Activated CD8-positive, alpha-beta T cell treated with anti-CD3 and anti-CD28 coated beads for 36 hours (primary cell): ENCODE measurements around the gene RNF223. TPM values are rescaled to one million over a fixed set of nuclear protein-coding genes. Genes with fewer than 3 reads are reported as not detected.
A peak's percentile ranks its signal among the peaks of the same experiment; 100 is the strongest.

Experiments used
- ATAC-seq: fragments of 200-7000 bp; cut with Tn5 transposase; one replicate; pipeline ENCODE4 v1.10.0; 2021; ENCODE audit warnings: mild to moderate bottlenecking, moderate library complexity
- CTCF ChIA-PET: fragments of 350-600 bp; sonication (Branson Sonifier 250); formaldehyde crosslinking; loops from one replicate; lab custom pipeline; 2021; ENCODE audit warnings: antibody characterized with exemption; lab: Charles Lee
- POLR2A ChIA-PET: fragments of 350-600 bp; sonication (Branson Sonifier 250); formaldehyde crosslinking; loops from one replicate; lab custom pipeline; 2021; ENCODE audit warnings: antibody characterized with exemption; lab: Charles Lee
- DNase-seq: peaks from one replicate; pipeline ENCODE4 v3.0.0-alpha.2; 2020
- H3K27ac Mint-ChIP-seq: one replicate; pipeline ENCODE4 v1.8.0; 2021; ENCODE audit warnings: mild to moderate bottlenecking, mixed read lengths
- H3K27me3 Mint-ChIP-seq: one replicate; pipeline ENCODE4 v1.8.0; 2021; ENCODE audit warnings: mixed read lengths
- H3K36me3 Mint-ChIP-seq: one replicate; pipeline ENCODE4 v1.8.0; 2021; ENCODE audit warnings: low read depth, mixed read lengths
- H3K4me1 Mint-ChIP-seq: one replicate; pipeline ENCODE4 v1.8.0; 2021; ENCODE audit warnings: low read depth, mixed read lengths
- H3K4me3 Mint-ChIP-seq: one replicate; pipeline ENCODE4 v1.8.0; 2021; ENCODE audit warnings: mild to moderate bottlenecking, moderate library complexity, mixed read lengths
- H3K9me3 Mint-ChIP-seq: one replicate; pipeline ENCODE4 v1.8.0; 2021; ENCODE audit warnings: mixed read lengths
- intact Hi-C: fragments of 100-400 bp; cut with micrococcal nuclease; formaldehyde crosslinking; loops from one replicate; pipeline ENCODE4 v1.10.0; 2022
- total RNA-seq, 2 experiments: library from RNA; stranded (reverse); gene quantifications; one replicate each; pipeline ENCODE4 v1.2.3, GENCODE V29; 2021
- TF ChIP-seq, protein P1 (sequence below): fragments of 200-600 bp; IDR thresholded peaks from one replicate; pipeline ENCODE4 v1.8.0; 2022; ENCODE audit warnings: antibody characterized with exemption, mild to moderate bottlenecking

RNF223 gene
- total RNA-seq, 2 experiments from 2014 or later: not detected

DNA sequence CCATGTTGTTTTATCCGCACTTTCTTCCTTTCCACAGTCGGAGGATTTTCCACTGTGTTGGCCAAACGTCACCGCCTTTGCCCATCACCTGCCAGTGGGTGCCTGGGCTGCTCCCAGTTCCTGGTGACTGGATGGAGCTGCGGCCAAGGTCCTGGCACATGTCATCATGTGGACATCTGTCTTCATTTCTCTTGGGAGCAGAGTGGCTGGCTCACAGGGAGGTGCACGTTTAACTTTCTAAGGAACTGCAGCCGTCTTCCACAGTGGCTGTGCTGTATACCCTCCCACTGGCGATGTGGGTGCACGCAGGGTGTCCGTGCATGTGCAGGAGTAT lies 19.5 kb upstream of the RNF223 start:
- H3K27ac Mint-ChIP-seq: no peak overlapping the region
- H3K27me3 Mint-ChIP-seq: no peaks in the 10 kb centered on the region
- H3K36me3 Mint-ChIP-seq: peaks cover 12% of the 10 kb centered on the region
- intact Hi-C loops: no loop called here
- H3K4me3 Mint-ChIP-seq: no peak overlapping the region
- H3K4me1 Mint-ChIP-seq: peaks cover 16% of the 10 kb centered on the region
- ATAC-seq (no peak), DNase-seq (no peak)
- ChIA-PET CTCF (interaction anchor here (1.6 kb wide), 1 partner anchor 109 kb away, joined by 4 read pairs; no protein-coding TSS in a partner anchor), POLR2A (no interaction called here)
- peaks cover 2% of the 10 kb centered on the region for H3K9me3 Mint-ChIP-seq
- TF ChIP-seq, protein P1, sequence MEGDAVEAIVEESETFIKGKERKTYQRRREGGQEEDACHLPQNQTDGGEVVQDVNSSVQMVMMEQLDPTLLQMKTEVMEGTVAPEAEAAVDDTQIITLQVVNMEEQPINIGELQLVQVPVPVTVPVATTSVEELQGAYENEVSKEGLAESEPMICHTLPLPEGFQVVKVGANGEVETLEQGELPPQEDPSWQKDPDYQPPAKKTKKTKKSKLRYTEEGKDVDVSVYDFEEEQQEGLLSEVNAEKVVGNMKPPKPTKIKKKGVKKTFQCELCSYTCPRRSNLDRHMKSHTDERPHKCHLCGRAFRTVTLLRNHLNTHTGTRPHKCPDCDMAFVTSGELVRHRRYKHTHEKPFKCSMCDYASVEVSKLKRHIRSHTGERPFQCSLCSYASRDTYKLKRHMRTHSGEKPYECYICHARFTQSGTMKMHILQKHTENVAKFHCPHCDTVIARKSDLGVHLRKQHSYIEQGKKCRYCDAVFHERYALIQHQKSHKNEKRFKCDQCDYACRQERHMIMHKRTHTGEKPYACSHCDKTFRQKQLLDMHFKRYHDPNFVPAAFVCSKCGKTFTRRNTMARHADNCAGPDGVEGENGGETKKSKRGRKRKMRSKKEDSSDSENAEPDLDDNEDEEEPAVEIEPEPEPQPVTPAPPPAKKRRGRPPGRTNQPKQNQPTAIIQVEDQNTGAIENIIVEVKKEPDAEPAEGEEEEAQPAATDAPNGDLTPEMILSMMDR: no peak

DNA sequence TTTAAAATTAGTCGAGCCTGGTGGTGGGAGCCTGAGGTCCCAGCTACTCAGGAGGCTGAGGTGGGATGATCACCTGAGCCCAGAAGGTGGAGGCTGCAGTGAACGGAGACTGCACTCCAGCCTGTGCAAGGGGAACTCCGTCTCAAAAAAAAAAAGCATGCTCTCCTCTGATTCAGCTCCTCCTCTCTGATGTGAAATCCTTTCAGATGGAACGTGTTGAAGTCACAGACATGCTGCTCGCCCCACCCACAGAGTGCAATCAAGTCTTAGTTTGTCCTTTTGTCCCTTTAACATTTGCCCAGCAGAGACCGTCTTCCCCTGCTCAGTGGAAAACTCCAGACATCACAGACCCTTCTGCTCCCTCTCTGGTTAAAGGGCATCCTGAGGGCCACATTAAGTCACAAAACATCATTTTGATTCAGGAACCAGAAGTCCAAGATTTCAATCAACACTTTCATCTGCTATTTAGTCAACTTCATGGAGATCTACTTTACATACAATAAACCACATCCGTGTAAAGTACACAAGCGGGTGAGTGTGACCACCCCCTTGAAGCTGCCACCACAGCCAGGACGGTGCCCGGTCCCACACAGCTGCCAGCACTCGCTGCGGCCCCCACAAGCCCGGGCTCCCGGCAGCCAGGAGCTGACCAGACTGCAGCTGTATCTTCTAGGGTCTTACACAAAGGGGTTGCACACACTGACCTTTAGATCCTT lies 18.9 kb upstream of the RNF223 start:
- POLR2A ChIA-PET: interaction anchor here (1.4 kb wide), 2 partner anchors 9 to 13 kb away, joined by 3 to 6 read pairs; no protein-coding TSS in a partner anchor
- Mint-ChIP-seq H3K4me3 (no peak overlapping the region), H3K36me3 (peaks cover 9% of the 10 kb centered on the region), H3K27ac (no peak overlapping the region), H3K27me3 (no peaks in the 10 kb centered on the region), H3K9me3 (peaks cover 2% of the 10 kb centered on the region), H3K4me1 (peaks cover 11% of the 10 kb centered on the region)
- CTCF ChIA-PET: no interaction called here
- TF ChIP-seq, protein P1: no peak
- peak; percentile 55 for ATAC-seq
- intact Hi-C loops: no loop called here
- DNase-seq: peak; percentile 33

DNA sequence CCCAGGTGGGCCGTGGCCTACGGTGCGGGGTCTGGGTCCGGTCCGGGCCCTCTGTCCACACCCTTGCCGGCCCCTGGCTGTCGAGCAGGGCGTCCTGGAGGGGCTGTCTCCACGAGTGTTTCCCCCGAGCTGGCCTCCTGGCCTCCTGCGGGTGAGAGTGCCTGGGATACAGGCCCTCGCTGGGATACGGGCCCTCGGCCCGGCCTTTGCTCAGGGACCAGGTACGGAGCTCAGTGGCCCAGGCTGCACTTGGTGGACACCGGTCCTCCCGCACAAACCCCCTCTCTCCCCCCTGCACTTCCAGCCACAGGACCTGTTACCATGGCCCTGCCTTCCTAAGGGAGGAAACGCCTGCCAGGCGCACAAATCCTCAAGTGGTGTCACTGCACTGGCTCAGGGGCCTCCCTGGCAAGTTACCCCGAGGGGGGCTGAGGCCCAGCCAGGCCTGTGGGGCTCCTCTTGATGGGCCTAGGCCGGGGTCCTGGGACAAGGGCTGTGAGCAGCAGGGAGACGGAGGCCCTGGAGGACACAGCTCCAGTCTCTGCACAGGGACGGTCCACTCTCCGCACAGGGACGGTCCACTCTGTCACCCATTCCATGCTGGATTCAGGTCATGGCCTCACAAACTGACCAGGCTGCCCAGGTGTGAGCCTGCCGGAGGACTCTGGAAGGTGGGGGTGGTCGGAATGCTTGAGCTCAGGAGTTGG lies 18.2 kb upstream of the RNF223 start:
- H3K4me3 Mint-ChIP-seq: no peak overlapping the region
- H3K27ac Mint-ChIP-seq: no peak overlapping the region
- TF ChIP-seq, protein P1: no peak
- no peak for DNase-seq
- peaks cover 6% of the 10 kb centered on the region for H3K4me1 Mint-ChIP-seq
- peaks cover 7% of the 10 kb centered on the region for H3K36me3 Mint-ChIP-seq
- no peak for ATAC-seq
- POLR2A ChIA-PET: interaction anchor here (1.4 kb wide), 2 partner anchors 10 to 13 kb away, joined by 3 to 6 read pairs; no protein-coding TSS in a partner anchor
- no peaks in the 10 kb centered on the region for H3K27me3 Mint-ChIP-seq
- CTCF ChIA-PET: no interaction called here
- H3K9me3 Mint-ChIP-seq: peaks cover 2% of the 10 kb centered on the region
- intact Hi-C loops: no loop called here

DNA sequence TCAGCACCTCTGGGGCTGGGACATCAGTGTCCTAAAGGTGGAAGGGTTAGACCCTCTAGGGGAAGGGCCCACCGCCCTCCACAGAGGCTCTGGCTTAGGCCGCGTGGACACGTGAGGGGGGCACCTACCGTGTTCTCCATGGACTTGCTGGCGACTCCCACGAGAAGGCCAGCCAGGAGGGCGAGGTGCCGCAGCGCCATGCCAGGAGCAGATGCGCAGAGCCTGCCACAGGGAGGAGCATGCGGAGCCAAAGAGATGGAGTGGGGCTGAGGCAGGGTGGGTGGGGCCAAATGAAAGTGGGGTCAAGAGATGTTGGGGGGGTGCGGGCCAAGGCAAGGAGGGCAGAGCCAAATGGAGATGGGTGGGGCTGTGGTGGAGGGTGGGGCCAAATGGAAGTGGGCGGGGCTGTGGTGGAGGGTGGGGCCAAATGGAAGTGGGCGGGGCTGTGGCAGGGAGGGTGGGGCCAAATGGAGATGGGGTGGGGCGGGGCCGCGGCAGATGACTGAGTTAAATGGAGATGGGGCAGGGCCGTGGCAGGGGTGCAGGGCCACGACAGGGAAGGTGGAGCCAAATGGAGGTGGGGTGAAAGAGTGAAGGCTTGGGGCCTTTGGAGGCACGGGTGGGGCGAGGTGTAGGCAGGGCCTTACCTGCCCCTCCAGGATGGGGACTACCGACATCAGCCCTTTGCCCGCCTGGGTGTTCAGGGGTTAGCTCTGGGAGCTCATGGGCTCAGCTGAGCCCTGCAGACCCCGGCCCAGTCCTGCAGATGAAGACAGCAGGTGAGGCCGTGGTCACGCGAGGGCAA lies 17.4 kb upstream of the RNF223 start:
- ChIA-PET POLR2A (interaction anchor here (1.4 to 1.5 kb wide), 3 partner anchors 9 to 12 kb away, joined by 3 to 6 read pairs (median 4); no protein-coding TSS in a partner anchor), CTCF (no interaction called here)
- Mint-ChIP-seq H3K9me3 (peaks cover 2% of the 10 kb centered on the region), H3K36me3 (peaks cover 7% of the 10 kb centered on the region), H3K4me1 (peaks cover 6% of the 10 kb centered on the region), H3K27ac (no peak overlapping the region), H3K27me3 (no peaks in the 10 kb centered on the region), H3K4me3 (no peak overlapping the region)
- peak; percentile 50 for DNase-seq
- intact Hi-C loops: no loop called here
- TF ChIP-seq, protein P1: no peak
- ATAC-seq: peak; percentile 65
